GM21576 (cell line): ENCODE results near the gene BBLN.

Experiments used
- ATAC-seq: cut with Tn5 transposase; IDR thresholded peaks from one replicate; pipeline ENCODE4 v1.9.1; 2021; ENCODE audit warnings: mild to moderate bottlenecking, moderate library complexity; ENCODE audit not compliant: unreplicated experiment

BBLN gene

GRCh38 chr9:128188209-128188608, 28.1 kb downstream of the BBLN start:
- ATAC-seq, result no peak

GRCh38 chr9:128190013-128190412, 29.9 kb downstream of the BBLN start:
- ATAC-seq, result no peak

- peak; percentile 26 for ATAC-seq
Observed at GRCh38 chr9:128190516-128191405, 30.7 kb downstream of the BBLN start.

GRCh38 chr9:128191406-128192046, 31.5 kb downstream of the BBLN start, which contains the start of gene CIZ1:
Gene CIZ1 (minus strand): TSS chr9:128191572. CDS start chr9:128190857, 715 bp downstream.
- peak; percentile 80 for ATAC-seq

GRCh38 chr9:128192601-128193371, 32.7 kb downstream of the BBLN start:
- ATAC-seq, result no peak

- no peak for ATAC-seq
Observed at GRCh38 chr9:128193469-128194096, 33.5 kb downstream of the BBLN start.

- ATAC-seq, result no peak
Observed at GRCh38 chr9:128201441-128202369, 41.6 kb downstream of the BBLN start.

- no peak for ATAC-seq
Observed at GRCh38 chr9:128202648-128203023, 42.6 kb downstream of the BBLN start.

- no peak for ATAC-seq
Observed at GRCh38 chr9:128203024-128203706, 43.1 kb downstream of the BBLN start, which contains the start of gene DNM1. Gene DNM1 (plus strand): TSS chr9:128203379. CDS start chr9:128203471, 92 bp downstream.

- no peak for ATAC-seq
Observed at GRCh38 chr9:128203707-128204551, 43.9 kb downstream of the BBLN start.

- ATAC-seq, result no peak
Observed at GRCh38 chr9:128204858-128205257, 44.8 kb downstream of the BBLN start.

GRCh38 chr9:128205296-128205944, 45.4 kb downstream of the BBLN start:
- ATAC-seq, result no peak

GRCh38 chr9:128206484-128206883, 46.4 kb downstream of the BBLN start:
- ATAC-seq, result no peak

GRCh38 chr9:128206916-128207910, 47.1 kb downstream of the BBLN start:
- no peak for ATAC-seq

GRCh38 chr9:128208386-128208785, 48.3 kb downstream of the BBLN start:
- no peak for ATAC-seq

GRCh38 chr9:128208946-128209669, 49.0 kb downstream of the BBLN start:
- no peak for ATAC-seq
